K562 (cell line): ENCODE measurements around the gene RAD23B.

ENCODE experiments used
- ATF2 ChIP-seq: sonication (generic); formaldehyde crosslinking; IDR thresholded peaks from 2 replicates; pipeline ENCODE4 v1.8.1; 2022; ENCODE audit warnings: missing genetic modification reagents
- CTCF ChIP-seq, 3 experiments: IDR thresholded peaks in 2 of 3; conservative IDR thresholded peaks in 1 of 3; 2 replicates each; pipeline ENCODE4 v1.5.1; 2011 to 2012; ENCODE audit warnings: low read length in 3 of 3, mild to moderate bottlenecking in 3 of 3, control low read depth in 2 of 3, improper control_type of control experiment in 1 of 3, inconsistent platforms in 1 of 3, low read depth in 1 of 3, mixed read lengths in 1 of 3, moderate library complexity in 1 of 3; ENCODE audit not compliant: insufficient read depth in 2 of 3
- MECOM ChIP-seq: fragments of 250-450 bp; sonication (Bioruptor Pico); IDR thresholded peaks from 2 replicates; pipeline ENCODE4 v1.8.0; 2022; ENCODE audit warnings: inconsistent platforms
- MLX ChIP-seq, 2 experiments: fragments of 450-650 bp in 1 of 2; sonication (generic) in 1 of 2; formaldehyde crosslinking; conservative IDR thresholded peaks; 2 replicates each; pipeline versions ENCODE4 v1.4.0 to v1.8.1; 2020 to 2022; ENCODE audit warnings: mild to moderate bottlenecking in 1 of 2, missing genetic modification reagents in 1 of 2
- NFRKB ChIP-seq: fragments of 450-650 bp; IDR thresholded peaks from 2 replicates; pipeline ENCODE4 v1.6.1; 2016; ENCODE audit warnings: low read depth
- NR1H2 ChIP-seq: sonication (generic); formaldehyde crosslinking; IDR thresholded peaks from 2 replicates; pipeline ENCODE4 v1.4.0; 2020; ENCODE audit warnings: mild to moderate bottlenecking, missing genetic modification reagents
- PHF21A ChIP-seq: fragments of 450-650 bp; IDR thresholded peaks from 2 replicates; pipeline ENCODE4 v1.6.1; 2017; ENCODE audit warnings: low read depth, borderline replicate concordance
- PRDM10 ChIP-seq: fragments of 450-650 bp; IDR thresholded peaks from 2 replicates; pipeline ENCODE4 v1.6.1; 2018; ENCODE audit not compliant: partially characterized antibody
- SMARCE1 ChIP-seq: fragments of 450-650 bp; IDR thresholded peaks from 2 replicates; pipeline ENCODE4 v1.7.1; 2016; ENCODE audit warnings: mild to moderate bottlenecking
- ZBTB34 ChIP-seq: fragments of 250-450 bp; sonication (Bioruptor Pico); IDR thresholded peaks from 2 replicates; pipeline ENCODE4 v1.8.0; 2021; ENCODE audit warnings: mild to moderate bottlenecking, moderate library complexity
- TF ChIP-seq, protein P1 (sequence below), 2 experiments: fragments of 450-650 bp; IDR thresholded peaks; 2 replicates each; pipeline ENCODE4 v1.6.1; 2016

DNA sequence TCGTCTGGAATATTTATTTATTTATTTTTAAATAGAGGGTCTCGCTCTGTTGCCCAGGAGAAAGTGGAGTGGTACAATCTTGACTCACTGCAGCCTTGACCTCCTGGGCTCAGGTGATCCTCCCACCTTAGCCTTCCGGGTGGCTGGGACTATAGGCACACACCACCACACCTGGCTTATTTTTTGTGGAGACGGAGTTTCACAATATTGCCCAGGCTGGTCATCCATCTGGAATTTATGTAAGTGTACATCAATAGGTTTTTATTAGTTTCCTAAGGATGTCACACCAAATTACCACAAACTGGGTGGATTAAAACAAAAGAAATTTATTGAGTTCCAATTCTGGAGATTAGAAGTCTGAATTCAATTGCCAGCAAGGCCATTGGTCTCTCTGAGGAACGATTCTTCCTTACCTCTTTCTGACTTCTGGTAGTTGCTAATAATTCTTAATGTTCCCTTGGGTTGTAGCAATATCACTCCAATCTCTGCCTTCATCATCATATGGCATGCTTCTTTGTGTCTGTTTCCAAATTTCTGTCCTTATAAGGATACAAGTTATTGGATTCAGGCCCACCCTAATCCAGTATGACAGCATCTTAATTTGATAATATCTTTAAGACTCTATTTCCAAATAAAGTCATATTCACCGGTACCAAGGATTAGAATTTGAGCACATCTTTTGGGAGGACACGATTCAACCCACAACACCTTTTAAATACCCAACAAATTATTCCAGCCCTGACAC lies 16.3 kb upstream of the RAD23B start:
- TF ChIP-seq ZBTB34 (CRISPR knock-in tag): no peak
- TF ChIP-seq NR1H2 (CRISPR knock-in tag): no peak
- no peak for TF ChIP-seq SMARCE1
- TF ChIP-seq, protein P1, sequence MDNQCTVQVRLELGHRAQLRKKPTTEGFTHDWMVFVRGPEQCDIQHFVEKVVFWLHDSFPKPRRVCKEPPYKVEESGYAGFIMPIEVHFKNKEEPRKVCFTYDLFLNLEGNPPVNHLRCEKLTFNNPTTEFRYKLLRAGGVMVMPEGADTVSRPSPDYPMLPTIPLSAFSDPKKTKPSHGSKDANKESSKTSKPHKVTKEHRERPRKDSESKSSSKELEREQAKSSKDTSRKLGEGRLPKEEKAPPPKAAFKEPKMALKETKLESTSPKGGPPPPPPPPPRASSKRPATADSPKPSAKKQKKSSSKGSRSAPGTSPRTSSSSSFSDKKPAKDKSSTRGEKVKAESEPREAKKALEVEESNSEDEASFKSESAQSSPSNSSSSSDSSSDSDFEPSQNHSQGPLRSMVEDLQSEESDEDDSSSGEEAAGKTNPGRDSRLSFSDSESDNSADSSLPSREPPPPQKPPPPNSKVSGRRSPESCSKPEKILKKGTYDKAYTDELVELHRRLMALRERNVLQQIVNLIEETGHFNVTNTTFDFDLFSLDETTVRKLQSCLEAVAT (IDR thresholded peaks at IDR 0.05): no peak
- no peak for TF ChIP-seq CTCF (IDR thresholded peaks at IDR 0.05 in 2 of 3, conservative IDR thresholded peaks at IDR 0.05 in 1 of 3; ENCODE audit: insufficient read depth in 2 of 3, low read depth in 1 of 3, low read length in 3 of 3)
- no peak for TF ChIP-seq MLX (CRISPR knock-in tag; conservative IDR thresholded peaks at IDR 0.05)
- TF ChIP-seq ATF2 (CRISPR knock-in tag): no peak
- no peak for TF ChIP-seq NFRKB
- no peak for TF ChIP-seq MECOM (CRISPR knock-in tag)
- TF ChIP-seq PHF21A: no peak
- TF ChIP-seq PRDM10: no peak
